Small intestine (tissue), 7 donors: Measurements from ENCODE around the gene MRPL27. TPM values are rescaled to one million over a fixed set of nuclear protein-coding genes. Genes with fewer than 3 reads are reported as not detected.
"Not testable (repeated sequence)": the region's sequence is repeated elsewhere in the genome, so short reads cannot be mapped to it uniquely, and the experiment has no call there.

Source experiments
- DNase-seq, 2 donors: peaks; one replicate each; pipeline versions ENCODE4 v3.0.0 to v3.0.0-alpha.2; 2013
- FAIRE-seq: peaks from 2 replicates; lab custom pipeline; 2012; peaks lifted over from hg19 to GRCh38; lab: Jason Lieb, UNC
- H3K27ac ChIP-seq, 3 donors: one replicate each; pipeline ENCODE4 v1.5.1; 2013; ENCODE audit warnings: low read length in 2 of 3, mild to moderate bottlenecking in 2 of 3, control low read depth in 1 of 3, inconsistent platforms in 1 of 3, low read depth in 1 of 3, moderate library complexity in 1 of 3
- H3K27me3 ChIP-seq, 3 donors: one replicate each; pipeline ENCODE4 v1.6.1; 2013; ENCODE audit warnings: low read length in 3 of 3, inconsistent platforms in 1 of 3; ENCODE audit not compliant: control insufficient read depth in 3 of 3, insufficient read depth in 3 of 3
- H3K36me3 ChIP-seq, 3 donors: one replicate each; pipeline ENCODE4 v1.6.1; 2013; ENCODE audit warnings: low read length in 3 of 3, inconsistent platforms in 1 of 3, low read depth in 1 of 3, mild to moderate bottlenecking in 1 of 3, moderate library complexity in 1 of 3; ENCODE audit not compliant: control insufficient read depth in 3 of 3, insufficient read depth in 2 of 3
- H3K4me1 ChIP-seq, 3 donors: one replicate each; pipeline ENCODE4 v1.6.1; 2013; ENCODE audit warnings: low read length in 2 of 3, inconsistent platforms in 1 of 3, low read depth in 1 of 3, mild to moderate bottlenecking in 1 of 3, moderate library complexity in 1 of 3; ENCODE audit not compliant: control insufficient read depth in 3 of 3, insufficient read depth in 2 of 3
- H3K4me3 ChIP-seq, 3 donors: one replicate each; pipeline ENCODE4 v1.5.1; 2013; ENCODE audit warnings: low read length in 3 of 3, control low read depth in 1 of 3, inconsistent platforms in 1 of 3, low read depth in 1 of 3, mild to moderate bottlenecking in 1 of 3, moderate library complexity in 1 of 3
- H3K9me3 ChIP-seq, 2 donors: one replicate each; pipeline ENCODE4 v1.6.1; 2013; ENCODE audit warnings: low read depth in 1 of 2, low read length in 1 of 2; ENCODE audit not compliant: control insufficient read depth in 2 of 2, insufficient read depth in 1 of 2
- WGBS, 3 donors: extraction: QIAGEN DNeasy Blood & Tissue Kit; methylation state at CpG; one replicate each; pipeline ENCODE4 v1.1.7; 2013; 5-methylcytosine and 5-hydroxymethylcytosine counted together
- polyA plus RNA-seq, 4 donors: library from polyadenylated mRNA; stranded (reverse) in 3 of 4; unstranded in 1 of 4; fragments of 200-250 nt in 3 of 4; fragments of 120-200 nt in 1 of 4; gene quantifications; one replicate each; pipeline versions ENCODE4 v1.2.1 to v1.2.3, GENCODE V29; 2013
- donor health status: healthy with polysubstance abuse.
- donor health status: control.
- donor health status: control.
- donor health status: Bipolar disorder and iron deficiency.
- donor health status: healthy.

Gene MRPL27
- polyA plus RNA-seq, 4 donors = 70.9 to 247 (median 163) TPM

DNA sequence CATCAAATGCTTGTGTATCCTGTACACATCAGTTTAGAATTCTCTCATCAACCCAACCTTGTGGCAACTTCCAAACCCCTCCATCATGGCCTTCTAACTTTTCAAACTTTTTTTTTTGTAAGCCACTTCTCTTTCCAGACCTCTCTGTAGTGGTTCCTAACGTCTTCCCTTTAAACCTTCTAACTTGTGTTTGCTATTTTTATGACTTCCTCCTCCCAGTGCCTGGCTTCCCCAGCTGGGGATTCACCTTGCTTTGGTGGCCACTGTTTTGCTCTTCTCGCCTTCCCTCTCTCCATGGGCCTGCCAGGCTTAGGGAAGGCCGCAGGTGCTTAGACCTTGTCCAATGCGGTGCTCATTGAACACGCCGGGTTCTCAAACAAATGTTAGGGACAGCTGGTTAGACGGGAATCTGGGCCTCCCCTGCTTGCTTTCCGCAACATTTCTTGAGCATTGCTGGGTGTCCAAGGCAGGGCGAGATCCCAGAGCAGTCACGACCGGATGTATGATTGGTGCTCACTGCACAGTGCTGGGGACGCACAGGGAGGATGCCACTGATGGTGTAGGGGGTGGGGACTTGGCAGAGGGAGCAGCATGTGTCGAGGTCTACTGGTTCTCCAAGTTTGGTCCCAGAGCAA lies 28.1 kb downstream of the MRPL27 start:
- peaks cover 0 to 2% (median 0%) of the 10 kb centered on the region in 3 donors for H3K27me3 ChIP-seq
- WGBS, 3 donors = 54 to 74% (median 64%) methylated on average over 13 of the region's 13 CpGs
- no peak overlapping the region for H3K4me3 ChIP-seq
- H3K4me1 ChIP-seq = peaks cover 1 to 15% (median 3%) of the 10 kb centered on the region in 3 donors
- peaks cover 0 to 9% (median 0%) of the 10 kb centered on the region in 3 donors for H3K36me3 ChIP-seq
- FAIRE-seq (no peak), DNase-seq (no peak)
- peaks cover 0 to 10% of the 10 kb centered on the region in 2 donors for H3K9me3 ChIP-seq
- no peak overlapping the region for H3K27ac ChIP-seq

GRCh38 chr17:50339381-50339780 lies 33.6 kb downstream of the MRPL27 start:
- no peak overlapping the region for H3K27ac ChIP-seq
- H3K4me1 ChIP-seq = no peaks in the 10 kb centered on the region
- H3K36me3 ChIP-seq = no peaks in the 10 kb centered on the region
- DNase-seq (no peak), FAIRE-seq (no peak)
- H3K9me3 ChIP-seq = peaks cover 0 to 17% of the 10 kb centered on the region in 2 donors
- H3K4me3 ChIP-seq = no peak overlapping the region
- H3K27me3 ChIP-seq = peaks cover 0 to 2% (median 0%) of the 10 kb centered on the region in 3 donors

DNA sequence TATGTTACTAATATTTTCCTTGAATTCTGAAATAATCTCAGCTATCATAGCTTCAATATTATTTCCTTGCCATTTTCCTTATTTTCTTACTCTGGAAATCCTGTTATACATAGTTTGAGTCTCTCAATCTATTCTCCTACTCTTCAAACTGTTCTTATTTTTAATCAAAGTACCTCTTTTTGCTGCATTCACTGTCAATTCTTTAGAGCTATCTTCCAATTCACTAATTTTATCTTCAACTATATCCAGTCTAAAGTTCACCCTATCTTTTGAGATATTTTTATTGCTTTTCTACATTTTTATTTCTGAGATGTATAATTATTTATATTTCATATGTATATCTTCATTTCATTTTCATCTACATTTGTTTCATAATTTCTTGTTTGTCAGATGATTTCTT lies 34.3 kb downstream of the MRPL27 start:
- no peak for DNase-seq
- FAIRE-seq = no peak
- Histone ChIP-seq H3K4me1 (no peaks in the 10 kb centered on the region), H3K27ac (no peak overlapping the region), H3K9me3 (peaks cover 0 to 17% of the 10 kb centered on the region in 2 donors), H3K36me3 (no peaks in the 10 kb centered on the region), H3K4me3 (no peak overlapping the region), H3K27me3 (peaks cover 0 to 2% (median 0%) of the 10 kb centered on the region in 3 donors)

GRCh38 chr17:50337956-50338355 lies 35.0 kb downstream of the MRPL27 start:
- no peaks in the 10 kb centered on the region for H3K36me3 ChIP-seq
- WGBS, 3 donors = 74 to 92% (median 89%) methylated on average over 2 of the region's 2 CpGs
- H3K4me1 ChIP-seq = no peaks in the 10 kb centered on the region
- no peak overlapping the region for H3K27ac ChIP-seq
- no peak overlapping the region for H3K4me3 ChIP-seq
- FAIRE-seq (no peak), DNase-seq (no peak)
- peaks cover 0 to 17% of the 10 kb centered on the region in 2 donors for H3K9me3 ChIP-seq
- H3K27me3 ChIP-seq = peaks cover 0 to 5% (median 0%) of the 10 kb centered on the region in 3 donors

GRCh38 chr17:50333291-50334057 lies 39.5 kb downstream of the MRPL27 start:
- not testable (repeated sequence) for DNase-seq, H3K36me3 ChIP-seq, H3K27ac ChIP-seq, H3K9me3 ChIP-seq, H3K4me3 ChIP-seq, H3K4me1 ChIP-seq, H3K27me3 ChIP-seq, FAIRE-seq
- WGBS, 3 donors = 58 to 67% (median 60%) methylated on average over 14 of the region's 14 CpGs

DNA sequence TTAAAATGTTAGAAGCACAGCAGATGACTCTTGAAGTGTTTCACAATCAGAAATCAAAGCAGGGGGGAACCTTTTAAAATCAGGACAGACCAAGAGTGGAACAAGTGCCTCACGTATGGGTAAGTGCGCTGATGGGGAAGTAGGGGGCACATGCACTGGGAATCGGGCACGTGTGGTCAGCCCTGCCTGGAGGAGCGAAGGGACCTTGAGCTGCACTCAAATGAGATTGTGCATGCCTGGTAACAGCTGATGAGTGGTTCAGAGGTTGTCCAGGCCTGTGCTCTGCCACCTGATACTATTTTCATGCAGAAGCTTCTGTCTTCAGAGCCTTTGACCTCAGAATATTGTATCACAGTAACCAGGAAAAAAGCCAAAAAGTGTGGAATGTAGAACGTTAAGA lies 40.8 kb downstream of the MRPL27 start:
- Histone ChIP-seq H3K4me3 (no peak overlapping the region), H3K36me3 (no peaks in the 10 kb centered on the region), H3K27ac (no peak overlapping the region), H3K27me3 (peaks cover 0 to 8% (median 2%) of the 10 kb centered on the region in 3 donors), H3K9me3 (no peaks in the 10 kb centered on the region), H3K4me1 (no peaks in the 10 kb centered on the region)
- no peak for FAIRE-seq
- DNase-seq = no peak
- WGBS, 3 donors = 74 to 75% (median 75%) methylated on average over 6 of the region's 6 CpGs

GRCh38 chr17:50331085-50331791 lies 41.7 kb downstream of the MRPL27 start:
- Histone ChIP-seq H3K27me3 (peaks cover 0 to 8% (median 2%) of the 10 kb centered on the region in 3 donors), H3K4me1 (no peaks in the 10 kb centered on the region), H3K36me3 (no peaks in the 10 kb centered on the region), H3K4me3 (no peak overlapping the region), H3K27ac (no peak overlapping the region), H3K9me3 (no peaks in the 10 kb centered on the region)
- DNase-seq (no peak), FAIRE-seq (no peak)
- WGBS, 3 donors = 71 to 80% (median 75%) methylated on average over 4 of the region's 4 CpGs

DNA sequence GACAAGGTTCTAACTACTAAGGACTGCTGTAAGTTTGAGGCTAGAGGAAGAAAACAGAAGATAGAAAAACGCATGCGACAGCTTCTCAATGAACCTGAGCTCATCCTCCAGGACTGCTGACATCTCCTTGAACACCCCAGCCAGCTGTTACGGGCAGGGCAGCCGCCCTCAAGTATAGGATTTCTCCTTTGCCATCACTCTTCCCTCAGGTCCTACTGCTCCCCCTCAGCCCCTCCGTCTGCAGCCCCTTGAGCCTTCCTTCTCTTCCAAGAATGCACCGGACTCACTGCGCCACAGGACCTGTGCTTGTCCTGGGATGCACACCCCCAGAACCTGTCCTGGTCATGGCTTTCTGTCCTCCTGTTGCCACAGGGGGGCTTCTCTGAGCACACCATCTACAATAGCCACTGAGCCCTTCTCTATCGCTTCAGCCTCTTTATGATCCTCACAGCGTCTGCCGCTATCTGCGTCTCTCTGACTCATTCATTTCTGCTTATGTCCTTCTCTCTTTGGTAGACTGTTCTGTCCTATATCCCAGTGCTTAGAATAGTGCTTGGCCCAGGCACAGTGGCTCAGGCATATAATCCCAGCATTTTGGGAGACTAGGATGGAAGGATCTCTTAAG lies 42.7 kb downstream of the MRPL27 start:
- FAIRE-seq (no peak), DNase-seq (no peak)
- H3K27me3 ChIP-seq = peaks cover 0 to 8% (median 2%) of the 10 kb centered on the region in 3 donors
- WGBS, 3 donors = 79 to 86% (median 83%) methylated on average over 11 of the region's 11 CpGs
- H3K27ac ChIP-seq = no peak overlapping the region
- no peaks in the 10 kb centered on the region for H3K4me1 ChIP-seq
- no peak overlapping the region for H3K4me3 ChIP-seq
- H3K36me3 ChIP-seq = no peaks in the 10 kb centered on the region
- no peaks in the 10 kb centered on the region for H3K9me3 ChIP-seq
